ENCODE measurements around the gene LMAN2.

GRCh38 chr5:177349762-177350161, 1.7 kb downstream of the LMAN2 start:
- TF ChIP-seq CTCF (IDR thresholded peaks at IDR 0.05) (no peak), POLR2A (IDR thresholded peaks at IDR 0.05) (no peak)

Measured in right lobe of liver (tissue), 4 donors.